ENCODE data around the gene SUOX.
"Not testable (repeated sequence)": the region's sequence is repeated elsewhere in the genome, so short reads cannot be mapped to it uniquely, and the experiment has no call there.

Gene SUOX

DNA sequence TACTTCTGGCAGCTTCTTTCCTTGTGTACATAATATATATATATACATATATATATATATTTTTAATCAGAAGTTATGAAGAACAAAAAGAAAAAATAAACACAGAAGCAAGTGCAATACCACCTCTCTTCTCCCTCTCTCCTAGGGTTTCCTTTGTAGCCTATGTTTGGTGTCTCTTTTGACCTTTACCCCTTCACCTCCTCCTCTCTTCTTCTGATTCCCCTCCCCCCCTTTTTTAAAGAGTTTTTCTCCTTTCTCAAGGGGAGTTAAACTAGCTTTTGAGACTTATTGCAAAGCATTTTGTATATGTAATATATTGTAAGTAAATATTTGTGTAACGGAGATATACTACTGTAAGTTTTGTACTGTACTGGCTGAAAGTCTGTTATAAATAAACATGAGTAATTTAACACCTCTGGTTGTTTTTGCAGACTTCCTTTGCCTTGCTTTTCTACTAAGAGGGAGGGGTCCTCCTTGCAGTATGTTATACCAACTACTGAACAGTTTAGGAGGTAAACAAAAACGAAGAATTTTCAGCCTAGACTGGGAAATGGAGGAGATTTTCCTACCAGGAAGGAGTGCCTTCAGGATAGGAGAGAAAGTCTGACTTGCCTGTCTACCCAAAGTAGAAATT is 41.1 kb downstream of the SUOX start:
- Histone ChIP-seq H3K9ac (ENCODE audit: low read length) (no peak overlapping the region), H3K9me3 (ENCODE audit: insufficient read depth, low read length) (no peaks in the 10 kb centered on the region), H3K27me3 (ENCODE audit: low read depth, low read length) (no peaks in the 10 kb centered on the region), H3K4me2 (ENCODE audit: low read length) (no peak overlapping the region), H4K20me1 (ENCODE audit: insufficient read depth, low read length) (peaks cover 7% of the 10 kb centered on the region), H3K79me2 (ENCODE audit: low read length) (peaks cover 14% of the 10 kb centered on the region), H3K27ac (ENCODE audit: low read length) (no peak overlapping the region), H3K36me3 (replicated peaks; ENCODE audit: low read depth, low read length) (peaks cover 9% of the 10 kb centered on the region), H3K4me1 (ENCODE audit: low read length) (peaks cover 10% of the 10 kb centered on the region), H2AFZ (ENCODE audit: low read depth, low read length) (no peak overlapping the region), H3K4me3 (ENCODE audit: low read length) (no peak overlapping the region)
- TF ChIP-seq EZH2phosphoT487 (IDR thresholded peaks at IDR 0.05; ENCODE audit: low read depth): no peak
- TF ChIP-seq, protein P1, sequence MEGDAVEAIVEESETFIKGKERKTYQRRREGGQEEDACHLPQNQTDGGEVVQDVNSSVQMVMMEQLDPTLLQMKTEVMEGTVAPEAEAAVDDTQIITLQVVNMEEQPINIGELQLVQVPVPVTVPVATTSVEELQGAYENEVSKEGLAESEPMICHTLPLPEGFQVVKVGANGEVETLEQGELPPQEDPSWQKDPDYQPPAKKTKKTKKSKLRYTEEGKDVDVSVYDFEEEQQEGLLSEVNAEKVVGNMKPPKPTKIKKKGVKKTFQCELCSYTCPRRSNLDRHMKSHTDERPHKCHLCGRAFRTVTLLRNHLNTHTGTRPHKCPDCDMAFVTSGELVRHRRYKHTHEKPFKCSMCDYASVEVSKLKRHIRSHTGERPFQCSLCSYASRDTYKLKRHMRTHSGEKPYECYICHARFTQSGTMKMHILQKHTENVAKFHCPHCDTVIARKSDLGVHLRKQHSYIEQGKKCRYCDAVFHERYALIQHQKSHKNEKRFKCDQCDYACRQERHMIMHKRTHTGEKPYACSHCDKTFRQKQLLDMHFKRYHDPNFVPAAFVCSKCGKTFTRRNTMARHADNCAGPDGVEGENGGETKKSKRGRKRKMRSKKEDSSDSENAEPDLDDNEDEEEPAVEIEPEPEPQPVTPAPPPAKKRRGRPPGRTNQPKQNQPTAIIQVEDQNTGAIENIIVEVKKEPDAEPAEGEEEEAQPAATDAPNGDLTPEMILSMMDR (IDR thresholded peaks at IDR 0.05; ENCODE audit: low read depth, low read length): no peak

DNA sequence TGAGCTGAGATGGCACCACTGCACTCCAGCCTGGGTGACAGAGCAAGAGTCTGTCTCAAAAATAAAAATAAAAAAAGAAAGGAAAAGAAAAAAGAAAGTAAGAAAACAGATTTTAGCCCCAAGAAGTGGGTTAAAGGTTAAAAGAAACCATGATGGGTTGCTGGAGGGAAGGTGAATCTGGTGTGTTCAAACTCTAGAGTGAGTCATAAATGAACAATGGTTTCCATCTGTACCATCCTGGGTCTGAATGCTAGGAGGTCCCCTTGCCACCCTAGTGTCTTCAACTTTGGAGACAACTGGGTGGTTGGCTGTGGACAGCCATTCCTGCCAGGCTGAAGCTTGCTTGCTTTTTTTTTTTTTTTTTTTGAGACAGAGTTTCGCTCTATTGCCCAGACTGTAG is 43.1 kb downstream of the SUOX start:
- no peak overlapping the region for H3K9ac ChIP-seq (ENCODE audit: low read length)
- H3K9me3 ChIP-seq (ENCODE audit: insufficient read depth, low read length): no peaks in the 10 kb centered on the region
- no peak overlapping the region for H3K4me3 ChIP-seq (ENCODE audit: low read length)
- peaks cover 23% of the 10 kb centered on the region for H3K79me2 ChIP-seq (ENCODE audit: low read length)
- no peak overlapping the region for H3K27ac ChIP-seq (ENCODE audit: low read length)
- H3K4me2 ChIP-seq (ENCODE audit: low read length): no peak overlapping the region
- H3K4me1 ChIP-seq (ENCODE audit: low read length): peaks cover 17% of the 10 kb centered on the region
- TF ChIP-seq EZH2phosphoT487 (IDR thresholded peaks at IDR 0.05; ENCODE audit: low read depth): no peak
- no peak overlapping the region for H2AFZ ChIP-seq (ENCODE audit: low read depth, low read length)
- peaks cover 25% of the 10 kb centered on the region for H3K36me3 ChIP-seq (replicated peaks; ENCODE audit: low read depth, low read length)
- no peaks in the 10 kb centered on the region for H3K27me3 ChIP-seq (ENCODE audit: low read depth, low read length)
- H4K20me1 ChIP-seq (ENCODE audit: insufficient read depth, low read length): peaks cover 7% of the 10 kb centered on the region

DNA sequence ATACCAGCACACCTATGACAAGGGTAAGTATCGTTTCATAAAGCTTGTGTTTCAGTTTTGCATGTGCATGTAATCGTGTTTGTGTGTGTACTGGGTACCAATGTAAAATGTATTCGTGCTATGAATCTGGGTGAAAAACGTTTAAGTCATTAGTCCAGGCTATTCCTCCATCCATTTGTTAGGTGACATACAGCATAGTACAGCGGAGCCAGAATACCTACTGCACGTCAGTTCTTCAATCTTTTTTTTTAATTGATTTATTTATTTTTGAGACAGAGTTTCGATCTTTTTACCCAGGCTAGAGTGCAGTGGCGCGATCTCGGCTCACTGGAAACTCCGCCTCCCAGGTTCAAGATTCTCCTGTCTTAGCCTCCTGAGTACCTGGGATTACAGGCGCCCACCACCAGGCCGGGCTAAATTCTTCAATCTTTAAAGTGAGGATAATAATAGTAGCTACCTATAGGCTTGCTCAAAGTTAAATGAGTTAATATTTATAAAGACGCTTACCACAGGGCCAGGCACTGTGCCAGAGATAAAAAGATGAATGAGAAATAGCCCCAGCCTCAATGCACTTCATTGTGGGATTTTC is 44.0 kb downstream of the SUOX start:
- peak overlapping the region; percentile 90 for H2AFZ ChIP-seq (ENCODE audit: low read depth, low read length)
- peaks cover 7% of the 10 kb centered on the region for H4K20me1 ChIP-seq (ENCODE audit: insufficient read depth, low read length)
- peak overlapping the region; percentile 85 for H3K4me3 ChIP-seq (ENCODE audit: low read length)
- H3K4me2 ChIP-seq (ENCODE audit: low read length): peak overlapping the region; percentile 92
- H3K36me3 ChIP-seq (replicated peaks; ENCODE audit: low read depth, low read length): peaks cover 30% of the 10 kb centered on the region
- H3K79me2 ChIP-seq (ENCODE audit: low read length): peaks cover 23% of the 10 kb centered on the region
- H3K27me3 ChIP-seq (ENCODE audit: low read depth, low read length): no peaks in the 10 kb centered on the region
- peak overlapping the region; percentile 74 for H3K27ac ChIP-seq (ENCODE audit: low read length)
- peaks cover 17% of the 10 kb centered on the region for H3K4me1 ChIP-seq (ENCODE audit: low read length)
- peak overlapping the region; percentile 82 for H3K9ac ChIP-seq (ENCODE audit: low read length)
- no peak for TF ChIP-seq EZH2phosphoT487 (IDR thresholded peaks at IDR 0.05; ENCODE audit: low read depth)
- TF ChIP-seq, protein P1 (IDR thresholded peaks at IDR 0.05; ENCODE audit: low read depth, low read length): no peak
- H3K9me3 ChIP-seq (ENCODE audit: insufficient read depth, low read length): no peaks in the 10 kb centered on the region

DNA sequence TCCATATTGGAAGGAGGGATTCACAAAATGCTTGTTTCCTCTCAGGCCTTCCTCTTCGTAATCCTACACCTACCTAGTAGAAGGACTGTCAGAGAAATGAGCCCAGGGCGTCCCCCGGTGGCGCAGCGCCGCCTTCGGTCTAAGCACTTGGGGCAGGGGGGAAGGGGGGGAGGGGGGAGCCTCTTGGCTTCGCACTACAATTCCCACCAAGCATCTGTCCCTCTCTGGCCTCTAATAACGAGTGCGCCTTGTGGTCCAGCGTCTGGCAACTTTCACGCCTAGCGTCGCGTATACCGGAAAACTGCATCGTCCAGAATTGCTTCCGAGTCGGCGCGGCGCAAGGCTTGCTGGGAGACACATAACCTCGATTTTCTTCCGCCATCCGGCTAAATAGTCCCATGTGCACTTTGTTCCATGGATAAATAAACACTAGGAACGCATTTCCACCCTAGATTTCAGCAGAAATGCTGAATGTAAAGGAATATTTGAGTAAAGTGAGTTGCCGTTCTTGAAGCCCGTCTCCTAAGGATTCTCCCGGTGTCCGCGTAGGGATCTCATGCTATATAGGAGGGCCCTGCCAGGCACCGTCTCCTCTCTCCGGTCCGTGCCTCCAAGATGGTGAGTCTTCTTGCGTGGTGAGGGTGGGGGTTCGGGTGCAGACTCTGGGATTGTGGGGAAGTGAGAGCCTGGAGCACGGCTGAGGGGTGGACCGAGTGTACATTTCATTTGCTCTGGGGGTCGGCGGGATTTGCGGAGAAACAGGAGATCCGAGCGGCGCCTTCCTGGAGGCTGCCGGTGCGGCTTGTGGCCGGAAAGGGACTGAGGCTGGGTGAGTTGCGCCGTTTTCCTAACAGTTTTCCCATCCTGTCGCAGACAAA is 44.7 kb downstream of the SUOX start, which contains the start of gene RPS26:
TSS of gene RPS26 (plus strand) at position 367 of the 878 bp plus-strand sequence. CDS start at position 616, 249 bp downstream.
- Histone ChIP-seq H3K9me3 (ENCODE audit: insufficient read depth, low read length) (no peaks in the 10 kb centered on the region), H3K27me3 (ENCODE audit: low read depth, low read length) (no peaks in the 10 kb centered on the region), H3K27ac (ENCODE audit: low read length) (peak within 1 kb of the TSS; percentile 74), H2AFZ (ENCODE audit: low read depth, low read length) (peak within 1 kb of the TSS; percentile 98), H3K4me1 (ENCODE audit: low read length) (peaks cover 24% of the 10 kb centered on the region), H3K4me2 (ENCODE audit: low read length) (peak within 1 kb of the TSS; percentile 99), H3K9ac (ENCODE audit: low read length) (peak within 1 kb of the TSS; percentile 82), H3K4me3 (ENCODE audit: low read length) (peak within 1 kb of the TSS; percentile 85), H4K20me1 (ENCODE audit: insufficient read depth, low read length) (peaks cover 7% of the 10 kb centered on the region), H3K36me3 (replicated peaks; ENCODE audit: low read depth, low read length) (peaks cover 30% of the 10 kb centered on the region), H3K79me2 (ENCODE audit: low read length) (peaks cover 23% of the 10 kb centered on the region)
- no peak for TF ChIP-seq EZH2phosphoT487 (IDR thresholded peaks at IDR 0.05; ENCODE audit: low read depth)
- TF ChIP-seq, protein P1 (IDR thresholded peaks at IDR 0.05; ENCODE audit: low read depth, low read length): peak; percentile 49

DNA sequence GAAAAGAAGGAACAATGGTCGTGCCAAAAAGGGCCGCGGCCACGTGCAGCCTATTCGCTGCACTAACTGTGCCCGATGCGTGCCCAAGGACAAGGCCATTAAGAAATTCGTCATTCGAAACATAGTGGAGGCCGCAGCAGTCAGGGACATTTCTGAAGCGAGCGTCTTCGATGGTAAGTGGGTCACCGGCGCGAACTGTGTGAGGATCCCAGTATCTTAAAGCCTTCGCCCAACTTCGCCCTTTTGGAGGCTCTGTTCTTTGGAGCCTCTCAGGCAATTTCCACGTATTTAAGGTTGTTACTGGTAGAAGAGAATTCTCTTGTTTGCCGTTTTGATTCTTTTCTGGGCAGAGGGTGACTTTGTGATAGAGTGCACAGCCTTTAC is 45.3 kb downstream of the SUOX start:
- Histone ChIP-seq H3K9ac (ENCODE audit: low read length) (peak overlapping the region; percentile 82), H3K79me2 (ENCODE audit: low read length) (peaks cover 23% of the 10 kb centered on the region), H3K36me3 (replicated peaks; ENCODE audit: low read depth, low read length) (peaks cover 30% of the 10 kb centered on the region), H3K4me1 (ENCODE audit: low read length) (peaks cover 29% of the 10 kb centered on the region), H3K4me3 (ENCODE audit: low read length) (peak overlapping the region; percentile 85), H3K4me2 (ENCODE audit: low read length) (peak overlapping the region; percentile 99), H3K27ac (ENCODE audit: low read length) (peak overlapping the region; percentile 74)
- not testable (repeated sequence) for H3K9me3 ChIP-seq (ENCODE audit: insufficient read depth, low read length); H2AFZ ChIP-seq (ENCODE audit: low read depth, low read length); H4K20me1 ChIP-seq (ENCODE audit: insufficient read depth, low read length); H3K27me3 ChIP-seq (ENCODE audit: low read depth, low read length)
